Osteoblast (primary cell): Measurements from ENCODE around the gene CWC25. TPM values are rescaled to one million over a fixed set of nuclear protein-coding genes. Genes with fewer than 3 reads are reported as not detected.

ENCODE experiments used
- DNase-seq: peaks from one replicate; pipeline ENCODE4 v3.0.0; 2011; ENCODE audit warnings: low spot score, mixed read lengths; ENCODE audit not compliant: insufficient read length; ENCODE audit errors: missing footprints
- H2AFZ ChIP-seq: 2 replicates; pipeline ENCODE4 v1.6.0; 2011; ENCODE audit warnings: mild to moderate bottlenecking, low read length
- H3K27ac ChIP-seq: 2 replicates; pipeline ENCODE4 v1.5.1; 2011; ENCODE audit warnings: mild to moderate bottlenecking, low read depth, low read length, moderate library complexity
- H3K27me3 ChIP-seq: 2 replicates; pipeline ENCODE4 v1.6.0; 2012; ENCODE audit warnings: mild to moderate bottlenecking, control low read depth, inconsistent platforms, low read length, moderate library complexity; ENCODE audit not compliant: insufficient read depth
- H3K36me3 ChIP-seq: 2 replicates; pipeline ENCODE4 v1.5.1; 2011; ENCODE audit warnings: mild to moderate bottlenecking, low read length, control low read depth, moderate library complexity; ENCODE audit not compliant: insufficient read depth
- H3K4me1 ChIP-seq: 2 replicates; pipeline ENCODE4 v1.5.1; 2011; ENCODE audit warnings: mild to moderate bottlenecking, low read length, control low read depth, moderate library complexity; ENCODE audit not compliant: insufficient read depth
- H3K4me2 ChIP-seq: 2 replicates; pipeline ENCODE4 v1.6.0; 2011; ENCODE audit warnings: mild to moderate bottlenecking, low read length; ENCODE audit not compliant: insufficient read depth
- H3K4me3 ChIP-seq: fragments of 200-600 bp; sonication (generic); 3 replicates; pipeline ENCODE4 v1.5.1; 2012; ENCODE audit warnings: mild to moderate bottlenecking, low read length, inconsistent platforms; ENCODE audit not compliant: insufficient read depth
- H3K79me2 ChIP-seq: 2 replicates; pipeline ENCODE4 v1.6.0; 2012; ENCODE audit warnings: mild to moderate bottlenecking, low read length, control low read depth, inconsistent platforms; ENCODE audit not compliant: insufficient read depth
- H3K9me3 ChIP-seq: 2 replicates; pipeline ENCODE4 v1.5.1; 2011; ENCODE audit warnings: low read depth, low read length, control low read depth
- H4K20me1 ChIP-seq: 2 replicates; pipeline ENCODE4 v1.6.0; 2012; ENCODE audit warnings: mild to moderate bottlenecking, low read length, control low read depth; ENCODE audit not compliant: insufficient read depth
- CTCF ChIP-seq: IDR thresholded peaks from 2 replicates; pipeline ENCODE4 v1.5.1; 2011; ENCODE audit warnings: mild to moderate bottlenecking, low read depth, low read length, moderate library complexity; ENCODE audit errors: extremely low read depth
- total RNA-seq: library from RNA; depleted of rRNA; stranded (reverse); fragments of >200 nt; gene quantifications from 2 replicates; pipeline ENCODE4 v1.2.3, GENCODE V29; 2012

CWC25 gene
- total RNA-seq, result 10.3 and 10.9 TPM in 2 replicates

GRCh38 chr17:38824899-38825761, at the start of gene CWC25:
Gene CWC25 (minus strand): TSS chr17:38825321. CDS start chr17:38825183, 138 bp downstream.
- Histone ChIP-seq H3K79me2 (peaks cover 47% of the 10 kb centered on the region), H3K4me2 (peak within 1 kb of the TSS; percentile 98), H3K27ac (peak within 1 kb of the TSS; percentile 100), H3K27me3 (no peaks in the 10 kb centered on the region), H3K36me3 (peaks cover 9% of the 10 kb centered on the region), H3K9me3 (no peaks in the 10 kb centered on the region), H2AFZ (peak within 1 kb of the TSS; percentile 95), H4K20me1 (no peaks in the 10 kb centered on the region), H3K4me1 (peaks cover 15% of the 10 kb centered on the region), H3K4me3 (peak within 1 kb of the TSS; percentile 100)
- TF ChIP-seq CTCF, result no peak
- peak; percentile 98 for DNase-seq

GRCh38 chr17:38873640-38874380, 48.7 kb upstream of the CWC25 start:
- Histone ChIP-seq H3K9me3 (no peaks in the 10 kb centered on the region), H3K36me3 (peaks cover 19% of the 10 kb centered on the region), H3K4me2 (peak overlapping the region; percentile 94), H3K27me3 (no peaks in the 10 kb centered on the region), H3K79me2 (peaks cover 86% of the 10 kb centered on the region), H3K4me1 (peaks cover 48% of the 10 kb centered on the region), H3K4me3 (peak overlapping the region; percentile 44), H4K20me1 (peaks cover 71% of the 10 kb centered on the region), H2AFZ (no peak overlapping the region), H3K27ac (peak overlapping the region; percentile 31)
- no peak for TF ChIP-seq CTCF
- no peak for DNase-seq

- peaks cover 54% of the 10 kb centered on the region for H3K4me1 ChIP-seq
These were observed 47.7 kb upstream of the CWC25 start for GRCh38 chr17:38872671-38873385.

More at GRCh38 chr17:38872671-38873385, 47.7 kb upstream of the CWC25 start:
- H3K9me3 ChIP-seq, result no peaks in the 10 kb centered on the region
- H3K4me2 ChIP-seq, result peak overlapping the region; percentile 94
- TF ChIP-seq CTCF, result no peak
- no peaks in the 10 kb centered on the region for H3K27me3 ChIP-seq
- no peak overlapping the region for H2AFZ ChIP-seq
- H3K27ac ChIP-seq, result peak overlapping the region; percentile 28
- peaks cover 61% of the 10 kb centered on the region for H4K20me1 ChIP-seq
- H3K4me3 ChIP-seq, result peak overlapping the region; percentile 100
- peaks cover 10% of the 10 kb centered on the region for H3K36me3 ChIP-seq
- DNase-seq, result no peak
- H3K79me2 ChIP-seq, result peaks cover 77% of the 10 kb centered on the region
